ENCODE data around the gene TMPRSS7.

DNA sequence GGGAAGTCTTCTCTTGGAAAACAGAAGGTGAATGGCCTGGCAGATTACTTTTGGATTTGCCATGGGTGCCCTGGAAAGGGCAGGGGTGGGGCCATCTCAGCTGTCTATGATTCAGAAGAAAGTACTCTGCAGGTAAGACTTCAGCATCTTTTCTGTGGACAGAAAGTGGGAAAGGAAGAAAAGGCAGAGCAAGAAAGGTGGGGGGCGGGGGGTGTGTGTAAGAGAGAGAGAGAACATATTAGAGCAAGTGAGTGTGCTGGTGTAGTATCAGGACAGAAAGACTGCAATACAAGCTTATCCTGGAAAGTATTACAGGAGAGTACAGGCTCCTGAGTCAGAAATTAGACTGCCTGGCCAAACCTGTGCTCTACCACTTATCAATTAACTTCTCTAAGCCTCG, 30.3 kb upstream of the TMPRSS7 start:
- TF ChIP-seq HDAC2 (IDR thresholded peaks at IDR 0.05; ENCODE audit: borderline replicate concordance in 1 of 2, low read depth in 2 of 2, low read length in 2 of 2): no peak
- TF ChIP-seq TAF1 (IDR thresholded peaks at IDR 0.05; ENCODE audit: low read depth, low read length): no peak
- TF ChIP-seq POU5F1 (IDR thresholded peaks at IDR 0.05; ENCODE audit: low read depth, low read length): no peak
- TF ChIP-seq, protein P1, sequence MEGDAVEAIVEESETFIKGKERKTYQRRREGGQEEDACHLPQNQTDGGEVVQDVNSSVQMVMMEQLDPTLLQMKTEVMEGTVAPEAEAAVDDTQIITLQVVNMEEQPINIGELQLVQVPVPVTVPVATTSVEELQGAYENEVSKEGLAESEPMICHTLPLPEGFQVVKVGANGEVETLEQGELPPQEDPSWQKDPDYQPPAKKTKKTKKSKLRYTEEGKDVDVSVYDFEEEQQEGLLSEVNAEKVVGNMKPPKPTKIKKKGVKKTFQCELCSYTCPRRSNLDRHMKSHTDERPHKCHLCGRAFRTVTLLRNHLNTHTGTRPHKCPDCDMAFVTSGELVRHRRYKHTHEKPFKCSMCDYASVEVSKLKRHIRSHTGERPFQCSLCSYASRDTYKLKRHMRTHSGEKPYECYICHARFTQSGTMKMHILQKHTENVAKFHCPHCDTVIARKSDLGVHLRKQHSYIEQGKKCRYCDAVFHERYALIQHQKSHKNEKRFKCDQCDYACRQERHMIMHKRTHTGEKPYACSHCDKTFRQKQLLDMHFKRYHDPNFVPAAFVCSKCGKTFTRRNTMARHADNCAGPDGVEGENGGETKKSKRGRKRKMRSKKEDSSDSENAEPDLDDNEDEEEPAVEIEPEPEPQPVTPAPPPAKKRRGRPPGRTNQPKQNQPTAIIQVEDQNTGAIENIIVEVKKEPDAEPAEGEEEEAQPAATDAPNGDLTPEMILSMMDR (IDR thresholded peaks at IDR 0.05; ENCODE audit: control extremely low read depth in 1 of 3, insufficient read depth in 1 of 3, low read depth in 1 of 3, low read length in 3 of 3): no peak
- TF ChIP-seq CREB1 (IDR thresholded peaks at IDR 0.05): no peak
- no peak for TF ChIP-seq ZNF274 (IDR thresholded peaks at IDR 0.05; ENCODE audit: borderline replicate concordance, extremely low read depth, low read length)
- no peak for TF ChIP-seq EP300 (IDR thresholded peaks at IDR 0.05; ENCODE audit: borderline replicate concordance in 1 of 2, low read depth in 2 of 2, low read length in 2 of 2)
- TF ChIP-seq CEBPB (IDR thresholded peaks at IDR 0.05; ENCODE audit: low read depth, low read length): no peak
- no peak for TF ChIP-seq CHD2 (IDR thresholded peaks at IDR 0.05; ENCODE audit: low read length)
- TF ChIP-seq ASH2L (IDR thresholded peaks at IDR 0.05; ENCODE audit: low read length): no peak
- no peak for TF ChIP-seq RFX5 (IDR thresholded peaks at IDR 0.05; ENCODE audit: borderline replicate concordance, low read depth, low read length)
- TF ChIP-seq SUZ12 (IDR thresholded peaks at IDR 0.05; ENCODE audit: low read length): no peak
- no peak for TF ChIP-seq SIRT6 (IDR thresholded peaks at IDR 0.05; ENCODE audit: low read length)
